Vagina (tissue), 2 donors: Measurements from ENCODE around the gene ESR1. TPM values are rescaled to one million over a fixed set of nuclear protein-coding genes. Genes with fewer than 3 reads are reported as not detected.
A peak's percentile ranks its signal among the peaks of the same experiment; 100 is the strongest.

Experiments used
- DNase-seq, 2 donors: peaks; one replicate each; pipeline ENCODE4 v3.0.0-alpha.2; 2017; ENCODE audit errors: extremely low spot score in 2 of 2
- H3K27ac ChIP-seq: fragments of 200-600 bp; sonication (generic); one replicate; pipeline ENCODE4 v1.5.1; 2019
- H3K27me3 ChIP-seq: fragments of 200-600 bp; sonication (generic); one replicate; pipeline ENCODE4 v1.5.1; 2019
- H3K36me3 ChIP-seq, 2 donors: fragments of 200-600 bp; sonication (generic); one replicate each; pipeline ENCODE4 v1.5.1; 2017 to 2019
- H3K4me1 ChIP-seq: fragments of 200-600 bp; sonication (generic); one replicate; pipeline ENCODE4 v1.5.1; 2019
- H3K4me3 ChIP-seq, 2 donors: fragments of 200-600 bp; sonication (generic); 1 replicate in 1 of 2; 2 replicates in 1 of 2; pipeline ENCODE4 v1.5.1; 2016 to 2019
- H3K9me3 ChIP-seq: fragments of 200-600 bp; sonication (generic); one replicate; pipeline ENCODE4 v1.5.1; 2019
- CTCF ChIP-seq, 3 experiments: fragments of 450-650 bp in 2 of 3; fragments of 200-600 bp in 1 of 3; sonication (generic) in 1 of 3; IDR thresholded peaks; one replicate each; pipeline ENCODE4 v1.5.1; 2017 to 2019; ENCODE audit warnings: antibody characterized with exemption in 3 of 3, mild to moderate bottlenecking in 2 of 3, moderate library complexity in 2 of 3
- POLR2A ChIP-seq, 2 donors: fragments of 450-650 bp; IDR thresholded peaks; one replicate each; pipeline ENCODE4 v1.6.1; 2017; ENCODE audit warnings: antibody characterized with exemption in 2 of 2, mild to moderate bottlenecking in 2 of 2, moderate library complexity in 2 of 2
- POLR2AphosphoS5 ChIP-seq, 2 donors: sonication (generic); formaldehyde crosslinking; IDR thresholded peaks; one replicate each; pipeline ENCODE4 v1.9.0; 2017; ENCODE audit warnings: antibody characterized with exemption in 2 of 2, mild to moderate bottlenecking in 2 of 2, low read depth in 1 of 2; ENCODE audit not compliant: insufficient read depth in 1 of 2
- intact Hi-C: fragments of 100-400 bp; cut with DNase I; formaldehyde crosslinking; loops from one replicate; pipeline ENCODE4 v1.15.1; 2023
- total RNA-seq: library from RNA; depleted of rRNA; stranded (reverse); fragments of >200 nt; gene quantifications from one replicate; pipeline ENCODE4 v1.2.3, GENCODE V29; 2016

Gene ESR1
- total RNA-seq, 1 donor from 2014 or later: 50.3 TPM

- Histone ChIP-seq H3K36me3 (peaks cover 0 to 6% of the 10 kb centered on the region in 2 donors), H3K27me3 (no peaks in the 10 kb centered on the region), H3K27ac (no peak overlapping the region), H3K9me3 (no peaks in the 10 kb centered on the region), H3K4me3 (no peak overlapping the region), H3K4me1 (peaks cover 16% of the 10 kb centered on the region)
- DNase-seq: no peak
- intact Hi-C loops: loop anchor here (5.0 to 10.0 kb wide), 2 partner anchors 358 to 430 kb away; no protein-coding TSS in a partner anchor
- TF ChIP-seq POLR2A (IDR thresholded peaks at IDR 0.05): no peak
- no peak for TF ChIP-seq POLR2AphosphoS5 (IDR thresholded peaks at IDR 0.05; ENCODE audit: insufficient read depth in 1 of 2, low read depth in 1 of 2)
- no peak for TF ChIP-seq CTCF (IDR thresholded peaks at IDR 0.05)
Observed at GRCh38 chr6:152122434-152122833, 315.0 kb downstream of the ESR1 start.

- peaks cover 18% of the 10 kb centered on the region for H3K4me1 ChIP-seq
- H3K27ac ChIP-seq: no peak overlapping the region
- intact Hi-C loops: loop anchor here (5.0 to 10.0 kb wide), 2 partner anchors 358 to 431 kb away; no protein-coding TSS in a partner anchor
- no peak for DNase-seq
- H3K27me3 ChIP-seq: no peaks in the 10 kb centered on the region
- no peaks in the 10 kb centered on the region for H3K9me3 ChIP-seq
- H3K36me3 ChIP-seq: peaks cover 0 to 6% of the 10 kb centered on the region in 2 donors
- H3K4me3 ChIP-seq: no peak overlapping the region
- no peak for TF ChIP-seq POLR2A (IDR thresholded peaks at IDR 0.05)
- TF ChIP-seq POLR2AphosphoS5 (IDR thresholded peaks at IDR 0.05; ENCODE audit: insufficient read depth in 1 of 2, low read depth in 1 of 2): no peak
- TF ChIP-seq CTCF (IDR thresholded peaks at IDR 0.05): no peak
Observed at GRCh38 chr6:152123076-152123475, 315.6 kb downstream of the ESR1 start.

- intact Hi-C loops: loop anchor here (5.0 to 10.0 kb wide), 3 partner anchors 143 to 432 kb away; no protein-coding TSS in a partner anchor
- Histone ChIP-seq H3K4me3 (no peak overlapping the region), H3K36me3 (peaks cover 0 to 5% of the 10 kb centered on the region in 2 donors), H3K27ac (peak overlapping the region; percentile 44), H3K9me3 (no peaks in the 10 kb centered on the region), H3K4me1 (peaks cover 15% of the 10 kb centered on the region), H3K27me3 (no peaks in the 10 kb centered on the region)
- TF ChIP-seq CTCF (IDR thresholded peaks at IDR 0.05) (peak; percentile 33 to 87 (median 74)), POLR2A (IDR thresholded peaks at IDR 0.05) (no peak)
- DNase-seq: no peak
Observed at GRCh38 chr6:152124429-152125074, 317.1 kb downstream of the ESR1 start.

GRCh38 chr6:152127432-152128165, 320.1 kb downstream of the ESR1 start:
- no peak overlapping the region for H3K4me3 ChIP-seq
- H3K27me3 ChIP-seq: no peaks in the 10 kb centered on the region
- H3K4me1 ChIP-seq: peaks cover 13% of the 10 kb centered on the region
- H3K36me3 ChIP-seq: peaks cover 0 to 13% of the 10 kb centered on the region in 2 donors
- TF ChIP-seq POLR2A (IDR thresholded peaks at IDR 0.05) (no peak), CTCF (IDR thresholded peaks at IDR 0.05) (no peak), POLR2AphosphoS5 (IDR thresholded peaks at IDR 0.05; ENCODE audit: insufficient read depth in 1 of 2, low read depth in 1 of 2) (no peak)
- intact Hi-C loops: loop anchor here (5.0 to 10.0 kb wide), 2 partner anchors 140 to 363 kb away; no protein-coding TSS in a partner anchor
- no peaks in the 10 kb centered on the region for H3K9me3 ChIP-seq
- DNase-seq: no peak
- peak overlapping the region; percentile 3 for H3K27ac ChIP-seq
